GM19395 (cell line): ENCODE measurements around the gene DAB1.

Experiments used
- ATAC-seq: cut with Tn5 transposase; IDR thresholded peaks from one replicate; pipeline ENCODE4 v1.9.1; 2021; ENCODE audit warnings: mild to moderate bottlenecking, moderate library complexity; ENCODE audit not compliant: unreplicated experiment

The DAB1 gene

DNA sequence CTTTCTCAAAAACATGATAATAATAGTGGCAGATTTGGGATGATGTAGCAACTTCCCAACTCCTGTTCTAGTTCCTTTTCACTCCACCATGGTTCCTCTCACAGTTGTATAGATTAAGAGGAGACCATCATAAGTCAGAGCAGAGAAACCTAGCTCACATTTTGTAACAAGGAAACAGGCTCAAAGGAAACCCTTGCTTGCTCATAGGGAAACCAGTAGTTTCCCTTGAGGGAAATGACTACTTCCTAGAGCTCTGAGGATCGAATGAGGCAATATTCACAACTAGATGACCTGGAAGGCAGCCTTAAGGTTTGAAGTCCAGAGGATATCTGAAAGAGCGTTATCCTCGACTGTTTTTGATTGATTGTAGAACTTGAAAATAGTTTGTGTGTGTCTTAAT lies 382.0 kb downstream of the DAB1 start:
- ATAC-seq: no peak

DNA sequence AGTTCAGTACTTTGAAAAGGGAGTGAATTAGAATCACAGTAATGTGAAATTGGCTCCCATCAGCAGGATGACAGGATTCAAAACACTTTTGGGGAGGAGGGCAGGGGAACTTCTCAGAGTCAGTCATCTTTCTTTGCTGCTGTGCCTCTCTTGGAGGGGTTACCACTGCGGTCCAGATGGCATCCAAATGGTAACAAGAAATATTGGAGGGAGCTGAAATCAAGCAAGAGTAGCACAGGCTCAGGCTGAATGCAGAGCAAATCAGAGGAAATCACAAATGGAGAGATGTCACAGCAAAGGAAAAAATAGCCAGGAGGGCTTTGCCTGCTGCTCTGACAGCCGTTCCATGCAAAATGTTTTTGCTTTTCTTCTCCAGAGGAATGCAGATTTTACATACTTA lies 383.0 kb downstream of the DAB1 start:
- ATAC-seq: no peak

DNA sequence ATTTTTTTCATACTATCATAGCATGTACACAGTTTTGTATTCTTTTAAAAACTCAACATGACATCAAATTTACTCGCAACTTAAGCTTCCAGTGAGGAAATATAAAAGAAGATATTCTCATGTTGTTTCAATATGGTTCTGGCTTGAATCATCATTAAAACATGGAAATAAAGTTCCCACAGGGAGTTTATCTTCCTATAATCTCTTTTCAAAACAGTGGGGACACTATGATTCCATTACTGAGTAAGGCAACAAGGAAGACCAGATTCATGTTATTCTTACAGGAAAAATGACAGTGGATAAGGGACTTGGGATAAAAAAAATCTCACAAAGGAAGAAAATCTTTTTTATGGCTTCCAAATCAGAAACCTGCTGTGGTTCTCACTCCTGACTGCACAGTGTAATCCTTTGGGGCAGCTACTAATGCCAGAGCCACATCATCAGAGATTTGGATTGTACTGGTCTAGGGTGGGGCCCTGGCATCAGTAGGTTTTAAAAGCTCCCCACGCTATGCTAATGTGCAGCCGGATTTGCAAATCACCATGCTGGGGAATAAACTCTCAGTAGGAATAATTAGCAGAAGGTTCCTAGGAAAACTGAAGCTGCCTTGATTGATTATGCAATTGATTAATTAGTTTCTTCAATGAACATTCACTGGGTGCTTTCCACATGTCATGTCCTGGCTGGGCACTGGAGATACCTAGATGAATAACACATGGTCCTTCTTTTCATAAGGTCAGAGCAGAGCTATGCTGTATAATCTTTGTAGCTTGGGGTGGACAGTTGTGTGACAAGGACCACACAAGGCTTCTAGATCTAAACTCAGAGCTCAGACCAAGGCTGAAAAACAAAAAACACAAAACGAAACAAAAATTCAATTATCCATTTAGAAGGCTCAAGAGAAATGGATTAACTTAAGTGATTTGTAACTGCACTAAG lies 386.9 kb downstream of the DAB1 start:
- ATAC-seq: no peak

DNA sequence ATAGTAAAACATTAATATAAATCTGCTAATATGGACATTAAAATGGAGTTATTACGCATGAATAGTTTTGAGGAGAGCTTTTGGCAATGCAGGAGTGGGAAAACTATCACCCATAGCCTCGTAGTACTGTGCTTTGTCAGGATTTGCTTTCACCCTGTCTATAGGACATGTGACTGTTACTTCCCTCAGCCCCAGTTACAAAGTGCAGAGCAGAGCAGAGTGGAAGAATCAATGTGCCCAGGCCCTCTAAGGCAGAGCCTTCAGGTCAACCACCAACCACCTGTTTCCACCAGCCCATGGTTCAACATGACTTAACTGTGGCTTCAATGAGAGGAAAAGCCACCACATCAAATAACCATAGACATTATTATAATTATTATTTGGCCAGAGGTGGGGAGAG lies 389.1 kb downstream of the DAB1 start:
- ATAC-seq: no peak

DNA sequence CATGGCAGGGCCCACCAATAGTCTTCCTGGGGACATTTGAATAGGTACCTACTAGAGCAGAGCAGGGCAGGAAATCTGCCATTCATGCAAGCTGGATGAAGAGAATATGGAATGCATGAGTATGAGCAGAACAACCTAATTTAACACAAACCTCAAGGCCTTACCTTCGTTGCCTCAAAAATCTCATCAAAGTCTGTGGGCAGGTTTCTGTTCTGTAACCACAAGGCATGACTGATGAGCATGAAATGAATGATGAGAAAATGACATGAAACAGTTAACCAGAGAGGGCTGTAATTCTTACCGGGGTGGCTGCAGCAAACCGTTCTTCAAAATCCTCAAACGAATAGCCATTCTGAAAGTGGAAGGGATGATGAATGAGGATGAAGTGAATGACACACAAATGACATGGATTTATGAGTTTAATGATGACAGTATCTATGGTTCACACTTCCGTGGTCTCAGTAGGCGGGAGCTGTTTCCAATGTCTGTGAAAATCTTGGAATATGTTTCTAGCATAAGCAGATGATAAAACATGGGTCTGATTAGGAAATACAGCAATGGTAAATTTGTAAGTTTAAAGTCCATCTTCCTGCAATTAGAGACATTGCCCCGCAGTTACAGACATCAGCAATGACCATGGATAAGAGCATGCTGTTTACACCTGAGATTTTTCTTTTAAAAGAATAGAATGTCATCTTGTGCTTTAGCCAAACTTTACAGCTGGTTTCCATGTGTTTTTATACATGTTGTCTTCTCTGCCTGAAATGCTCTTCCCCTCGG lies 390.4 kb downstream of the DAB1 start:
- no peak for ATAC-seq

DNA sequence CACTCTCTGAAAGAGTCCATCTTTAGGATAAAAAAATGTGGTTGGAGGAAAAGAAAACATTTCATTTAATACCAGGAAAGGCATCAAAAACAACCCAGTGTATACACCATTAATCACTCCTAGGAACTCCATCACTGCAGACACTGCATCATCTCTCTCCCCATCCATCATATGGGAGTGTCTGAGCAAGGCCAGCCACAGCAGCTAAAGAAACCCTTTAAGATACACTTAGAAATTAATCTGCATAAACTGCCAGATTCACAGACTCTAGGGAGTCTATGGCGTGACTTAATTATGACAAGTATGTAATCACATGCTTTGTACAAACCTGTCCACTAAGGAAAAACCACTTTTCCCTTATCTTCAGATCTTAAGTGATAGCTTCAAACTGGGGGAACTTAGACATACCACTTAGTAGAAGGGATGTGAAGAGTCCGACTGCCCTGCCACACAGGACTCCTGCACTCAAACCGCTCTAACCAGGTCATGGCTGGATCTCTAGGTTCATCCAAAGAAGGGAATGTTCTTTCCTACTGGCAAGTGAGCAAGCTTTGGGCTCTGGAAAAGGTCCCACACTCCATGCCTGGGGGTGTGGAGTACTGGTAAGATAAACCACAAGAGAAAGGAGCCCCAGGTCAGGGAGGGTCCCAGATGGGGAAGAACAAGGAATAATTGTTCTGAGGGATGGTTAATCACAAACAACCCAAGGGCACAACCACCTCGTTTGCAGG lies 397.1 kb downstream of the DAB1 start:
- ATAC-seq: no peak

DNA sequence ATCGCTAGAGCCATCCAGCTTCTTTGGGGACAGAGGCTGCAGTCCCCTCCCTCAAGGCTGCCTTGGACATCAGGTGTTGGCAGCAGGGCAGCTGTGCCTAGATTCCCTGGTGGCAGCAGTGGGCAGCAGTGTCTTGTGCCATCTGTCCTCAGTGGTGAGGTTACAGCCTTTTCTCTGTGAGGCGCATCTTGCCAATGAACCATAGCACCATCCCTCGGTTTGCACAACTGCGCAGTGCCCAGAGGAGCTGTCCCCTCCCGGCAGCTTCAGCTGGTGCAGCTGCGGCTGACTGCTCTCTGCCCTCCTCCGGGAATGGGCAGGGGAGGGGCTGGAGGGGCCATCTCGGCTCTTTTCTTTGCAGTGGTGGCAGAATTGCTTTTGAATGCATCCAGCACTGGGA lies 399.0 kb downstream of the DAB1 start:
- no peak for ATAC-seq

DNA sequence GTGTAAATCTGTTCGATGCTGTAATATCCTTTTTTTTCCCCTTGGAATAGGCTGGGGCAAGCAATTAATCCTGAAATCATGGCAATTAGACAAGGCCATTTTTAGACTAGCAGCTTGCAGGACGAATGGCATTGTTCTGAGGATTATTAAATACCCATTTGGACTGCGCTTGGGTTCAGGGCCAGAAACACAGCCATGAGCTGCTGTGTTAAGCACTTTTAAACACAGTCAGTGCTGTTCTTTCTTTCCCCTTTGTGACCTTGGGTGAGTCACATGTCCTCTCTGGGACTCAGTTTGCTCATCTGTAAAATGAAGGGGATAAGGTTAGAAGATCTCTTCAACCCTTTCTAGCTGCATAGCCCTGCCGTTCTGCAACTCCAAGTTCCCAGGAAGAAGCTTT lies 399.4 kb downstream of the DAB1 start:
- ATAC-seq: no peak

DNA sequence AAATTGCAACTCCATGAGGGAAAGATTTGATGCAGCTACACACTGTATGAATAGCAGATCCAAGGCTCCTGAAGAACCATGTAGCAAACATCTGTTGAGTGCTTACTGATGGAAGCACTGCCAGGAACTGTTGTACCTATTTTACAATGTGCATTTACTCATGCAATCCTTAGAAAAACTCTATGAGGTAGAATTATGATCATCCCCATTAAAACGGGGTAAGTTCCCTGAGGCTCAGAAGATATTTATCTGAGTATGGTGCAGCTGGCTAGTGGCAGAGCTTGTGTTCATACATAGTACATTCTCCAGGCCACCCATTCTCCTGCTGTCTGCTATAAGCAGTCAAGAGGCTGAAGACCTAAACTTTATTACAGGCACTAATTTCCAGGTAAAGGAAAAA lies 403.6 kb downstream of the DAB1 start:
- no peak for ATAC-seq

DNA sequence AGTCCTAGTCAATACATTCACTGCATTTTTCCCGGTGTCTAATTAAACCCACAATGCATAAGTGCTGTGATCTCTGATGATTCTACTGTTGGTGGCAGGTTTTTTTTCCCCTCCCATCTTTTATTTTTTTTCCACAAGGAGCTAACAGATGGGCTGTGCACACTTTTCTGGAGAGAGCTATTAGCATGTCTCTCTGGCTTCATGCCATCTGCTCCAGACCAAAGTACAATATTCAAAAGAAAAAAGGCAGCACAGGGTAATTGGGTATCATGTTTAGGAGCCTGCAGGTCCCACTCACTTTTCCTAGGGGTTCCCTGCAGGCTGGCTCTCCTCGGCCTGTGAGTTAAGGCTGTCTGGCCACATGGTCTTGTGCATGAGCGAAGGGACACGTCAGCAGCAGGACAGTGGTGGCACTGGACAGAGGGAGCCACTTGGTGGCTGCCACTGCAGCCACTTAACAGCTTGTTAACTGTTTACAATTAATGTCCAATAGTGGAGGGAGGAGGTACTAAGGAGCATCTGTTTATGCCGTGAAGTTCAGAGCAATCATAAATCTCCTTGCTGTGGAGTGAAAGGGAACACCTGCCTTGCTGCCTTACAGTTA lies 404.5 kb downstream of the DAB1 start:
- no peak for ATAC-seq

DNA sequence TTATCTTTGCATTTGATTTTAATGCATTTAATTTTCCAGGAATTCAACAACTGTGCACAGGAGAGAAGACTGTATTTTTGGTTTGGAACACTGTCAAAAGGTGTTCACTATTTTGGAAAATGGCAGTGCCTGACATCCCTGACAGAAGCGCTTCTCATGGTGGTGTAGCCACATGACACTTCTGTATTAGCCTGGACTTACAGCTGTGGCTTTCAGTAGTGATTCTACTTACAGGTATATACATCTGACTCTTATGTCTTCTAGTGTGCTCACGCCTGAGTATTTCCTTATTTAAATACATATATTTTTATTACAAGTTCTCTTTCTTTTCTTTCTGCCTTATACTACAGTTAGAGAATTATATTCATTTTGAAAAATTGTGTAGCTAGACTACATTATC lies 405.7 kb downstream of the DAB1 start:
- no peak for ATAC-seq

DNA sequence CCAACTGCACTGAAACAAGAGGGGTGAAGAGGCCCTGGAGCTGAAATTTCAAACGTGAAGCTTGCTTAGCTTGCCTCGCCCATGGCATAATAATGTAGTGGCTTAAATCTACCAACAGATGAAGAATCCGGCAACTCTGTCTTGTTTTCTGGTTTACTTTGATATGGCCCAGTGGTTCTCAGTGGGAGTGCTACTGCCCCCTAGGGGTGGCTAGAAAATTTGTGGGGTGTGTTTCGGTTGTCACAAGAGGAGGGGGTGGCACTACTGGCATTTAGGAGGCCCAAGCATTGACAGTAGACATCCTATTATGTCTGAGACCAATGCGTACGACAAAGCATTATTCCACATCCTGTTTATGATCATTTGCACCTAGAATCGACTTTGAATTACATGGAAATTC lies 406.1 kb downstream of the DAB1 start:
- no peak for ATAC-seq

DNA sequence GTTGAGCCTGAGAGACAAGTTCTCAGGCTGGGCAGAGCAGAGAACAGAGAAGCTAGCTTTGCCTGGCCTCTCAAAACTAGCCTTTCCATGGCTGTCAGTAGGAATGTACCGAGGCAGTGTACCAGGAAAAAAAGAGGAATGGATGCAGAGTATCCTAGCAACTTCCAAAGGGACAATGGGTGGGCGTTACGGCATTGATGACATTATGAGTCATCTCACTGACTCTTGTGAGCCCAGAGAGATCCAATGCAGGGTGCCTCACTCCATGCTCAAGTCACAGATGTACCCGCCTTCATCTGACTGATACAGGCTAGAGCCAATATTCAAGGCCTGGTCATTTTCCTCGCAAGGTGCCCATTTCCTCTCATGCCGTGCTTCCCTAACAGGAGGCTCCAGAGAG lies 406.7 kb downstream of the DAB1 start:
- no peak for ATAC-seq

DNA sequence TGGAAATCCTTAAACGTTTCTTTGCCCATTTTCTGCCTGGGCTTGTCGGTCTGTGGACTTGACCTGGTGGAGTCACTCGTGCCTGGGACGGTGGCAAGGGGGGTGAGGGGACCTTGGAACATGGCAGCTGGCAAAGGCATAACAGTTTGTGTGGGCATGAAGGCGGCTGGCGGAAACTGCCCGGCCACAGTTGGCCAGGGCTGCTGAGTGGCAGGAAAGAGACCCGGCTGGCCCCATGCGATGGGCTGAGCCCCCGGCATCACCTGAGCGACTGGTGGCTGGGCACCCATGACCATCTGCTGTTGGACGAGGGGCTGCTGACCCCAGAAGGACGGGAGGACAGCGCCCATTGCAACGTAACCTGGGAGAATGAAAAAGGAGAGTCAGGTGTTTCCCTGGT lies 408.8 kb downstream of the DAB1 start:
- ATAC-seq: no peak

DNA sequence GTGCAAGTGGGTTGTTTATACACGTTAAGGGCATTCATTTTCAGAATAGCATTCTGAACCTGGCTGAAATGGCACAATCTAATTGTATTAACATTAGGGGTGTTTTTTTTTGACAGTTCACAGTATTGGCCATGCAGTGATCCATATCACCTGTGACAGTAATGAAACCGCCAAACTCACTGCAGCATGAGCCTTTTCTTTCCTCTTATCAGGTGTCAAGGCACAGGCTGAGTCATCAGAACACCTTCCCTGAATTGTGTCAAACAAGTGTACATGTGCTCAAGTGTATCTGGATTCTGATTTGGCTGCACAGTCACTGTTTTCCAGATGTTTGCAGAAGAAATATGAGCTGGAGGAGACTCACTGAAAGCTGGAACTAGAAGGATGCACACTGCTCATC lies 410.3 kb downstream of the DAB1 start:
- ATAC-seq: no peak

DNA sequence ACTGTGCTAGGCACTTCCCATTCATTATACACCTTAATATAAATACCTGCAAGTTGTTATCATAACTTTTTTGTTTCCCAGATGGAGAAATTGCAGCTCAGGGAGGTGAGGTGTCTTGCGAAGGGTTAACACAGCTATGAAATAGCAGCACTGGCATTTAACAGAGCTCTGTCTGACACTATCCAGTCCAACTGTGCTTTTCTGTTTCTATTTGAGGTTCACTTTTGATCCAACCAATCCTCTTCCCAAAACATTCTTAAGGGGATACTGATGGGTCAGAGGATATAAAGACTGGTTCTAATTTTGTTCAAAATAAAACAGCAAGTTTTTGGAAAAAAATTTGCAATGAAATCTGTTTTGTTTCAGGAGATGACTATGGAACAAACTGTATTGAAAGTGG lies 411.5 kb downstream of the DAB1 start:
- ATAC-seq: no peak

DNA sequence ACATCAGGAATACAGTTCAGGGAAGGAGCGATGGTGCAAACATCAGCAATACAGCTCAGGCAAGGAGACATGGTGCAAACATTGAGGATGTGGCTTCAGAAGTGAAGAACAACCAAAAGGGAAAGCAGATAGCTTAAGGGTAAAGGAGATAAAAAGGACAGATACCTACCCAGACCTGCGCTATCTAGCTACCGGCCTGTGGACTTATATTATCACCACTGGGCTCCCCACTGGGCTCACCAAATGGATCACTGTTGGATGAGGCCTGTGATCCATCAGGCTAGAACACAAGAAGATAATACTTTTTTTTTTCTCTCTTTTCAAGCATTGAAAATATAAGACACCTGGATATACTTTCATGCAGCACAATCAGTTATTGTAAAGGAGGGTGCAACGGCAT lies 413.3 kb downstream of the DAB1 start:
- ATAC-seq: no peak

DNA sequence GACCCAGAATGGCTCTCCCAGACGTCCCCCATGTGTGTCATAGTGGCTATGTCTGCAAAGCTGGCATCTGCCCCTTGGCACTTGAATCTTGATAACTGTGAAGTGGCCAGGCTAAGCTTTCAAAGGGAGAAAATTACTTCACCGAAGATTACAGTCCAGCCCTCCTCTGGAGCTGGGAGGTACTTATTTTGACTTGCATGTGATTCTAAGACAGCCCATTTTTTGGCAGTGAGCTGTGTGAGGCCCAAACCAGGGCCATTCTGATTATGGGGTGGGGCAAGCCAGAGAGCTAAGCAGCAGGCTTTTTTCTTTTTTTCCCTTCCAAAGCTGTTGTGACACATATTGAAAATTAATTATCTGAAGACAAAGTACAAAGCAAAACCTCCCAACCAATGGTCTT lies 415.9 kb downstream of the DAB1 start:
- ATAC-seq: no peak

DNA sequence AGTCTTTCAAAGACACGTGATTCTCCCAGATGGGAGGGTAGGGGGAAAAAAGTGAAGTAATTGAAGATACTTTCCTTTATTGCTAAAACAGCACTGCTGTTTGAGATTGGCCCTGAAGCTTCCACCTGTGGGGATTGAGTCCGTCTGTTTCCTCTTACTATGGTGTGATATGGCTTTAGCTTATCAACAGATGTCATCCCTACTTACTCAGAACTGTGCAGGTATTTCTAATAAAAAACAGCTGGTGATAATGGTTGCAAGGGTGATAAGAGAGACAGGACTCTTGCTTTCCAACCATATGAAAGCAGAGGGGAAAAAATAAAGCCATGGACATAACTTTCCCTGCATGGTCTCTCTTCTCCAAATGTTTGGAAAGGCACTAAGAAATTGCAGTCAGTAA lies 416.4 kb downstream of the DAB1 start:
- ATAC-seq: no peak

DNA sequence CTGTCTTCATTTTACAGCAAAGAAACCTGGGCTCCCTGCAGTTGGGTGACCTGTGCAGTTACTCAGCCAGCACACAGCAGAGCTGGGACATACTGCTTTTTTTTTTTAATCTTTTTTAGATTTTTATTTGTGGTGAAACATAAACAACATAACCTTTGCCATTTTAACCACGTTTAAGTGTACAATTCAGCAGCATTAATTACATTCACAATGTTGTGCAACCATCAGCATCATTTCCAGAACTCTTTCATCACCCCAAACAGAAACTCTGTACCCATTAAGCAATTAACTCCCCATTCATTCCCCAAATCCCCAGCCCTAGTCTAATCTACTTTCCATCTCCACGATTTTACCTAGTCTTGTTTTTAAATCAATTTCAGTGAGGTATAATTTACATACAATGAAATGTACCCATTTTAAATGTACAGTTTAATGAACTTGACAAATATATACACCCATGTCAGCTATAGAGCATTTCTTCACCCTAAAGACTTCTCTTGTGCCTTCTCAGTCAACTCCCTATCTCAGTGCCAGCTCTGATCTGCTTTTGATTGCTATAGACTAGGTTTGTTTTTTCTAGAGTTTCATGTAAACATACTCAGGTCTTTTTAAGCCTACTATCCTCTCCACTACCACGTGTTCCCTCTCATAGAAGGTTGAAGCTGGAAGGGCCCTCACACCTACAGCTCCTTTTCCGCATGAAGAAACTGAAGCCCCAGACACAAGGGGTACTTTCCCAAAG lies 420.3 kb downstream of the DAB1 start:
- ATAC-seq: no peak
